Transverse colon (tissue), 4 donors: ENCODE measurements around the gene RAB41.

Source experiments
- CTCF ChIP-seq, 5 experiments: fragments of 200-600 bp in 3 of 5; fragments of 450-650 bp in 2 of 5; sonication (generic) in 3 of 5; IDR thresholded peaks; 1 replicate in 2 of 5; 2 replicates in 3 of 5; pipeline ENCODE4 v1.5.1; 2016 to 2017; ENCODE audit warnings: antibody characterized with exemption in 5 of 5, inconsistent platforms in 3 of 5, mild to moderate bottlenecking in 2 of 5, moderate library complexity in 1 of 5
- EP300 ChIP-seq: sonication (generic); formaldehyde crosslinking; IDR thresholded peaks from one replicate; pipeline ENCODE4 v1.6.1; 2017; ENCODE audit warnings: antibody characterized with exemption, low read depth
- POLR2A ChIP-seq: fragments of 450-650 bp; IDR thresholded peaks from one replicate; pipeline ENCODE4 v1.6.1; 2016; ENCODE audit warnings: antibody characterized with exemption, mild to moderate bottlenecking, moderate library complexity
- POLR2AphosphoS5 ChIP-seq, 3 donors: sonication (generic); formaldehyde crosslinking; IDR thresholded peaks; one replicate each; pipeline ENCODE4 v1.6.1; 2016; ENCODE audit warnings: antibody characterized with exemption in 3 of 3

- TF ChIP-seq POLR2A, result no peak
- TF ChIP-seq CTCF (IDR thresholded peaks at IDR 0.05), result no peak
- no peak for TF ChIP-seq EP300
- TF ChIP-seq POLR2AphosphoS5 (IDR thresholded peaks at IDR 0.05), result no peak
Observed at GRCh38 chrX:70254063-70254400, 27.9 kb upstream of the RAB41 start.
